SK-N-SH (cell line): ENCODE results near the gene NSUN7. TPM values are rescaled to one million over a fixed set of nuclear protein-coding genes. Genes with fewer than 3 reads are reported as not detected.
A peak's percentile ranks its signal among the peaks of the same experiment; 100 is the strongest.

ENCODE experiments used
- CTCF ChIA-PET: fragments of 300-600, 350-600 bp; formaldehyde crosslinking; extraction: SDS; loops from one replicate; lab custom pipeline; 2021; lab: Yijun Ruan, JAX
- POLR2A ChIA-PET: fragments of 350-600 bp; sonication (Branson Sonifier 250); formaldehyde crosslinking; extraction: SDS; loops from one replicate; lab custom pipeline; 2020; ENCODE audit warnings: antibody characterized with exemption, inconsistent platforms; lab: Yijun Ruan, JAX
- DNase-seq: peaks from one replicate; pipeline ENCODE4 v3.0.0; 2012
- H2AFZ ChIP-seq: fragments of 200-600 bp; sonication (generic); 2 replicates; pipeline ENCODE4 v1.8.1; 2016; ENCODE audit warnings: antibody characterized with exemption, mild to moderate bottlenecking, low read depth
- H3F3A ChIP-seq: fragments of 200-600 bp; sonication (generic); replicated peaks from 2 replicates; pipeline ENCODE3; 2016; ENCODE audit warnings: antibody characterized with exemption, mild to moderate bottlenecking; ENCODE audit not compliant: insufficient read depth
- H3K27ac ChIP-seq, 2 experiments: fragments of 200-500 bp in 1 of 2; fragments of 200-600 bp in 1 of 2; sonication (Bioruptor generic) in 1 of 2; sonication (generic), shearing (Covaris generic) in 1 of 2; 2 replicates each; pipeline versions ENCODE4 v1.5.1 to v1.6.1; 2014 to 2016; ENCODE audit warnings: low read depth in 2 of 2, inconsistent platforms in 1 of 2, low read length in 1 of 2, mild to moderate bottlenecking in 1 of 2, mixed read lengths in 1 of 2
- H3K27me3 ChIP-seq: fragments of 200-600 bp; sonication (generic), shearing (Covaris generic); 2 replicates; pipeline ENCODE4 v1.6.1; 2016; ENCODE audit warnings: mixed run types; ENCODE audit not compliant: insufficient read depth
- H3K36me3 ChIP-seq, 2 experiments: fragments of 200-500 bp in 1 of 2; fragments of 200-600 bp in 1 of 2; sonication (Bioruptor generic) in 1 of 2; sonication (generic) in 1 of 2; replicated peaks in 1 of 2; 2 replicates each; pipeline versions ENCODE3 to v1.5.1; 2014 to 2016; ENCODE audit warnings: low read length in 1 of 2, mild to moderate bottlenecking in 1 of 2; ENCODE audit not compliant: insufficient read depth in 2 of 2, control insufficient read depth in 1 of 2
- H3K4me1 ChIP-seq, 2 experiments: fragments of 200-500 bp in 1 of 2; fragments of 200-600 bp in 1 of 2; sonication (Bioruptor generic) in 1 of 2; sonication (generic), shearing (Covaris generic) in 1 of 2; 2 replicates each; pipeline versions ENCODE4 v1.5.1 to v1.6.1; 2014 to 2016; ENCODE audit warnings: low read depth in 1 of 2, low read length in 1 of 2, mixed run types in 1 of 2; ENCODE audit not compliant: insufficient read depth in 2 of 2, control insufficient read depth in 1 of 2
- H3K4me2 ChIP-seq: fragments of 200-600 bp; sonication (generic), shearing (Covaris generic); 2 replicates; pipeline ENCODE4 v1.6.1; 2017; ENCODE audit warnings: mixed run types
- H3K4me3 ChIP-seq, 2 experiments: fragments of 200-500 bp in 1 of 2; fragments of 200-600 bp in 1 of 2; sonication (Bioruptor generic) in 1 of 2; sonication (generic), shearing (Covaris generic) in 1 of 2; 2 replicates each; pipeline versions ENCODE4 v1.5.1 to v1.8.1; 2014 to 2016; ENCODE audit warnings: low read depth in 2 of 2, inconsistent platforms in 1 of 2, low read length in 1 of 2, mild to moderate bottlenecking in 1 of 2, mixed read lengths in 1 of 2, moderate library complexity in 1 of 2
- H3K79me2 ChIP-seq: fragments of 200-600 bp; sonication (generic); 2 replicates; pipeline ENCODE4 v1.8.1; 2017; ENCODE audit warnings: mild to moderate bottlenecking; ENCODE audit not compliant: insufficient read depth
- H3K9ac ChIP-seq: fragments of 200-600 bp; sonication (generic); 2 replicates; pipeline ENCODE4 v1.6.1; 2017; ENCODE audit warnings: mixed run types
- H3K9me2 ChIP-seq: fragments of 200-600 bp; sonication (generic); 2 replicates; pipeline ENCODE4 v1.6.1; 2017; ENCODE audit warnings: mixed run types
- H3K9me3 ChIP-seq: fragments of 200-600 bp; sonication (generic); 2 replicates; pipeline ENCODE4 v1.6.1; 2017; ENCODE audit warnings: mixed run types, mild to moderate bottlenecking, moderate library complexity
- H4K20me1 ChIP-seq: fragments of 200-600 bp; sonication (generic); 2 replicates; pipeline ENCODE4 v1.6.1; 2017; ENCODE audit warnings: mild to moderate bottlenecking, mixed run types; ENCODE audit not compliant: insufficient read depth
- CHD2 ChIP-seq: fragments of 150-350 bp; IDR thresholded peaks from 2 replicates; pipeline ENCODE4 v1.6.1; 2018; ENCODE audit warnings: low read length; ENCODE audit not compliant: partially characterized antibody
- ELF1 ChIP-seq: IDR thresholded peaks from 2 replicates; pipeline ENCODE4 v1.4.0; 2012
- EP300 ChIP-seq, 2 experiments: IDR thresholded peaks; 2 replicates each; pipeline versions ENCODE4 v1.4.0 to v1.6.1; 2012; ENCODE audit warnings: borderline replicate concordance in 1 of 2, low read depth in 1 of 2, low read length in 1 of 2
- FOSL2 ChIP-seq: IDR thresholded peaks from 2 replicates; pipeline ENCODE4 v1.4.0; 2012; ENCODE audit warnings: low read depth, mild to moderate bottlenecking, moderate library complexity, borderline replicate concordance
- JUND ChIP-seq: IDR thresholded peaks from 2 replicates; pipeline ENCODE4 v1.4.0; 2012
- RCOR1 ChIP-seq: fragments of 150-350 bp; IDR thresholded peaks from 2 replicates; pipeline ENCODE4 v1.6.1; 2017; ENCODE audit warnings: antibody characterized with exemption, low read length
- WGBS: methylation state at CpG from one replicate; pipeline ENCODE4 v1.1.6; 2017; ENCODE audit warnings: low lambda C conversion rate; 5-methylcytosine and 5-hydroxymethylcytosine counted together
- polyA plus RNA-seq, 3 experiments: library from polyadenylated mRNA; depleted of rRNA; stranded (reverse); fragments of >200 nt; gene quantifications; 2 replicates each; pipeline ENCODE4 v1.2.3, GENCODE V29; 2012
- TF ChIP-seq, protein P1 (sequence below): IDR thresholded peaks from 2 replicates; pipeline ENCODE4 v1.4.0; 2012; ENCODE audit warnings: low read depth, borderline replicate concordance
- TF ChIP-seq, protein P2 (sequence below): IDR thresholded peaks from 2 replicates; pipeline ENCODE4 v1.4.0; 2012; ENCODE audit warnings: low read depth
- TF ChIP-seq, protein P3 (sequence below): IDR thresholded peaks from 2 replicates; pipeline ENCODE4 v1.4.0; 2012; ENCODE audit warnings: low read depth, borderline replicate concordance
- TF ChIP-seq, protein P4 (sequence below): fragments of 150-350 bp; IDR thresholded peaks from 2 replicates; pipeline ENCODE4 v1.6.1; 2016; ENCODE audit warnings: mild to moderate bottlenecking, low read depth, low read length

NSUN7 gene, protein sequence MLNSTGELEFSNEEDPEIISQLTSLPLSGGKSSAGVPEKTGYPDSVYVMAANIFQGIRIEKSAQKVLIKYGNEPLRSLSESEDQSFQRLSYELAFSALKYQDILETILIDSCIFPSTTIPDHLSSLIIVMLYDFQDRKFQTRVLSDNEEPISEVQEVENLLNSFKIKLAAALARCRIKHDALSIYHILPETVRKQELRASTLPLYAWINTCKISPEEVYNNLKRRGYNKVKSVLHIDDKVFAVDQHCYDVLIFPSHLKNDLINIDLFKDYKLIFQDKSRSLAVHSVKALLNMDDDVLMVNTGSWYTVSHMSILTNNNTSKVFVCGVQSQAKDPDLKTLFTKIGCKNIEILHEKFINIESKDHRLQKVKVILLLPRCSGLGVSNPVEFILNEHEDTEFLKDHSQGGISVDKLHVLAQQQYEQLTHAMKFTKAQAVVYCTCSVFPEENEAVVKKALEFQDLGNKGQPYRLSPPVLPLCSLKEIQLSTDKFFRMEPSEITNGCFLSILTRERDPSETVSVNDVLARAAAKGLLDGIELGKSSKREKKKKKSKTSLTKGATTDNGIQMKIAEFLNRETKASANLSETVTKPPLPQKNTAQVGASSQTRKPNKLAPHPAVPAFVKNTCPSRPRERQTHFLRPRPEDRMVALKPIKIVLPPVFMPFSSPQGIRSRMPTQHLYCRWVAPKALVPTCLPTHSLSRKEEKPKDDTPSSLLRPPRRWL
- 0.21 and 0.28 TPM in 2 replicates for polyA plus RNA-seq (2012; rRNA removed)
- 0.36 and 0.37 TPM in 2 replicates for polyA plus RNA-seq (2012; cell fraction: cytosol; rRNA removed)
- 0.55 and 0.57 TPM in 2 replicates for polyA plus RNA-seq (2012; cell fraction: nucleus; rRNA removed)

DNA sequence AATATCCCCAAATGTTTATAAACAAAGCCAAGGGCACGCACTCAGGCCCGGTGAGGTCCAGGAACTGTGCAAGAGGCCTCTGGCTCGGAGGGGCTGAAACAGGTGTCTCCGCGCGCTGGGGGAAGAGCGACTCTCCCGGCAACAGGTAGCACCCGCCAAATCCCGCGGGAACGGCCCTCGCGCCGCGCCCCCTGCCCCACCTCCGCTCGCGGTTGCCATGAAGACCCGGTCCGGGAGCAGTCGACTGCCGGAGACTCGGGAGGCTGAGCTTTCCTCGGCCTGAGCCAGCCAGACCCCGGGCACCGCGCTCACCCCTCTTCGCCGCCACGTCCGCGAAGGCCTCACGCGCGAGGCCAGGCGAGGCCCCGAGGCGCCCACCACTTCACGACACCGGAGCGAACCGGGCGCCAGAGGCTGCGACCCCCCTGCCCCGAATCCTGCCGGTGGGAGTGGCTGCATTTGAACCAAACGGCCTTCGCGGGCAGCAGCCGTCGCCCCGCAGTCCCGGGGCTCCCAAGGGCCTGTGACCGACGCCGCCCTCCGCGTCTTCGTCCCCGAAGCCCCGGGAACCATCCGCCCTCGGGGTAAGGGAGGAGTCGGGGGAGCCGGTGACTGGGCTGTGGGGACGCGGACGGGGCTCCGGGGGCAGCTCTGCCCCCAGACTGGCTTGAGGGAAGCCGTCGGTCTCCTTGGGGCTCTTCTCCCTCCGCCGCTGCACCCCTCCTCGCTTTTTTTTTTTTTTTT is at the start of gene NSUN7:
TSS of gene NSUN7 (plus strand) at position 239 of the 744 bp plus-strand sequence. CDS start 739 bp downstream, outside the sequence.
- POLR2A ChIA-PET, result interaction anchor here (0.9 kb wide), 1 partner anchor 465 kb away, joined by 3 read pairs; the partner anchor contains the start of gene APBB2
- Histone ChIP-seq H4K20me1 (no peaks in the 10 kb centered on the region), H3K4me1 (peaks cover 0 to 2% of the 10 kb centered on the region in 2 experiments; a peak in 1 of 4 replicates), H3F3A (no peaks in the 10 kb centered on the region), H3K27me3 (no peaks in the 10 kb centered on the region), H3K36me3 (no peaks in the 10 kb centered on the region), H2AFZ (peak within 1 kb of the TSS; percentile 93), H3K9me3 (no peaks in the 10 kb centered on the region), H3K4me2 (peak within 1 kb of the TSS; percentile 65), H3K27ac (no peak within 1 kb of the TSS; a peak in 1 of 4 replicates), H3K9ac (peak within 1 kb of the TSS; percentile 58), H3K9me2 (no peaks in the 10 kb centered on the region), H3K79me2 (no peaks in the 10 kb centered on the region), H3K4me3 (peak within 1 kb of the TSS; percentile 53 to 54)
- CTCF ChIA-PET, result interaction anchor here (1.0 to 2.3 kb wide), 3 partner anchors 31 to 464 kb away, joined by 3 to 9 read pairs (median 4); partner anchors contain the start of gene APBB2
- DNase-seq, result peak; percentile 91
- WGBS, result 12% methylated on average over 14 of the region's 75 CpGs
- TF ChIP-seq, protein P1, sequence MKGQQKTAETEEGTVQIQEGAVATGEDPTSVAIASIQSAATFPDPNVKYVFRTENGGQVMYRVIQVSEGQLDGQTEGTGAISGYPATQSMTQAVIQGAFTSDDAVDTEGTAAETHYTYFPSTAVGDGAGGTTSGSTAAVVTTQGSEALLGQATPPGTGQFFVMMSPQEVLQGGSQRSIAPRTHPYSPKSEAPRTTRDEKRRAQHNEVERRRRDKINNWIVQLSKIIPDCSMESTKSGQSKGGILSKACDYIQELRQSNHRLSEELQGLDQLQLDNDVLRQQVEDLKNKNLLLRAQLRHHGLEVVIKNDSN, result no peak
- TF ChIP-seq, protein P2, sequence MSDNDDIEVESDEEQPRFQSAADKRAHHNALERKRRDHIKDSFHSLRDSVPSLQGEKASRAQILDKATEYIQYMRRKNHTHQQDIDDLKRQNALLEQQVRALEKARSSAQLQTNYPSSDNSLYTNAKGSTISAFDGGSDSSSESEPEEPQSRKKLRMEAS, result 0 out of 2 replicates have a peak, but pooled peaks have one; percentile 46
- no peak for TF ChIP-seq EP300 (IDR thresholded peaks at IDR 0.05; ENCODE audit: borderline replicate concordance in 1 of 2, low read depth in 1 of 2, low read length in 1 of 2)
- no peak for TF ChIP-seq JUND
- peak; percentile 99 for TF ChIP-seq CHD2
- no peak for TF ChIP-seq FOSL2
- TF ChIP-seq ELF1, result no peak
- peak; percentile 28; the same call in 1 of the 2 replicates for TF ChIP-seq RCOR1
- TF ChIP-seq, protein P3, sequence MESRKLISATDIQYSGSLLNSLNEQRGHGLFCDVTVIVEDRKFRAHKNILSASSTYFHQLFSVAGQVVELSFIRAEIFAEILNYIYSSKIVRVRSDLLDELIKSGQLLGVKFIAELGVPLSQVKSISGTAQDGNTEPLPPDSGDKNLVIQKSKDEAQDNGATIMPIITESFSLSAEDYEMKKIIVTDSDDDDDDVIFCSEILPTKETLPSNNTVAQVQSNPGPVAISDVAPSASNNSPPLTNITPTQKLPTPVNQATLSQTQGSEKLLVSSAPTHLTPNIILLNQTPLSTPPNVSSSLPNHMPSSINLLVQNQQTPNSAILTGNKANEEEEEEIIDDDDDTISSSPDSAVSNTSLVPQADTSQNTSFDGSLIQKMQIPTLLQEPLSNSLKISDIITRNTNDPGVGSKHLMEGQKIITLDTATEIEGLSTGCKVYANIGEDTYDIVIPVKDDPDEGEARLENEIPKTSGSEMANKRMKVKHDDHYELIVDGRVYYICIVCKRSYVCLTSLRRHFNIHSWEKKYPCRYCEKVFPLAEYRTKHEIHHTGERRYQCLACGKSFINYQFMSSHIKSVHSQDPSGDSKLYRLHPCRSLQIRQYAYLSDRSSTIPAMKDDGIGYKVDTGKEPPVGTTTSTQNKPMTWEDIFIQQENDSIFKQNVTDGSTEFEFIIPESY, result peak; percentile 93
- TF ChIP-seq, protein P4, sequence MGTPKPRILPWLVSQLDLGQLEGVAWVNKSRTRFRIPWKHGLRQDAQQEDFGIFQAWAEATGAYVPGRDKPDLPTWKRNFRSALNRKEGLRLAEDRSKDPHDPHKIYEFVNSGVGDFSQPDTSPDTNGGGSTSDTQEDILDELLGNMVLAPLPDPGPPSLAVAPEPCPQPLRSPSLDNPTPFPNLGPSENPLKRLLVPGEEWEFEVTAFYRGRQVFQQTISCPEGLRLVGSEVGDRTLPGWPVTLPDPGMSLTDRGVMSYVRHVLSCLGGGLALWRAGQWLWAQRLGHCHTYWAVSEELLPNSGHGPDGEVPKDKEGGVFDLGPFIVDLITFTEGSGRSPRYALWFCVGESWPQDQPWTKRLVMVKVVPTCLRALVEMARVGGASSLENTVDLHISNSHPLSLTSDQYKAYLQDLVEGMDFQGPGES, result no peak
